ENCODE measurements around the gene VEGFA. TPM values are rescaled to one million over a fixed set of nuclear protein-coding genes. Genes with fewer than 3 reads are reported as not detected.

Gene VEGFA
- polyA plus RNA-seq, 1 donor from 2014 or later: 7.3 TPM

DNA sequence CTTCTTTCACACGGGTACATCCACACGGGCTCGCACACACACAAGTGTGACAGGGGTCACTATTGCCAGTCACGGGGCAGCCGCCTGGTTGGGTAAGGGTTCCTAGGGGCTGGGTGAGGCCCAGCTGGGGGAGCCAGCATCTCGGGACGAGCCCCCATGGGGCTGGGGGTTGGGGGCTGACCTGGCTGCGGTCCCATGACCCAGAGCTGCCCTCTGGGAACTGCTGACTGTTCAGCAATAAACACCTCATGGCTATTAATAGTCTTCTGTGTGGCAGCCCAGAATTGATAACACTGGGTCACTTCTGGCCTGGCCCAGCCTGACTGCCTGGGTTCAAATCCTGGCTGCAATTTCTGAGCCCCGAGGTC, 23.8 kb downstream of the VEGFA start:
- TF ChIP-seq TAF1 (IDR thresholded peaks at IDR 0.05; ENCODE audit: low read depth) (no peak), MXI1 (conservative IDR thresholded peaks at IDR 0.05; ENCODE audit: poor library complexity, severe bottlenecking) (no peak), EZH2 (IDR thresholded peaks at IDR 0.05; ENCODE audit: borderline replicate concordance, insufficient read depth, low read length, poor library complexity, severe bottlenecking) (no peak), POLR2AphosphoS5 (IDR thresholded peaks at IDR 0.05) (no peak), RAD21 (conservative IDR thresholded peaks at IDR 0.05) (no peak), SMC3 (conservative IDR thresholded peaks at IDR 0.05; ENCODE audit: poor library complexity) (no peak), EP300 (conservative IDR thresholded peaks at IDR 0.05; ENCODE audit: poor library complexity, severe bottlenecking) (no peak)
- TF ChIP-seq, protein P1, sequence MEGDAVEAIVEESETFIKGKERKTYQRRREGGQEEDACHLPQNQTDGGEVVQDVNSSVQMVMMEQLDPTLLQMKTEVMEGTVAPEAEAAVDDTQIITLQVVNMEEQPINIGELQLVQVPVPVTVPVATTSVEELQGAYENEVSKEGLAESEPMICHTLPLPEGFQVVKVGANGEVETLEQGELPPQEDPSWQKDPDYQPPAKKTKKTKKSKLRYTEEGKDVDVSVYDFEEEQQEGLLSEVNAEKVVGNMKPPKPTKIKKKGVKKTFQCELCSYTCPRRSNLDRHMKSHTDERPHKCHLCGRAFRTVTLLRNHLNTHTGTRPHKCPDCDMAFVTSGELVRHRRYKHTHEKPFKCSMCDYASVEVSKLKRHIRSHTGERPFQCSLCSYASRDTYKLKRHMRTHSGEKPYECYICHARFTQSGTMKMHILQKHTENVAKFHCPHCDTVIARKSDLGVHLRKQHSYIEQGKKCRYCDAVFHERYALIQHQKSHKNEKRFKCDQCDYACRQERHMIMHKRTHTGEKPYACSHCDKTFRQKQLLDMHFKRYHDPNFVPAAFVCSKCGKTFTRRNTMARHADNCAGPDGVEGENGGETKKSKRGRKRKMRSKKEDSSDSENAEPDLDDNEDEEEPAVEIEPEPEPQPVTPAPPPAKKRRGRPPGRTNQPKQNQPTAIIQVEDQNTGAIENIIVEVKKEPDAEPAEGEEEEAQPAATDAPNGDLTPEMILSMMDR (IDR thresholded peaks at IDR 0.05; ENCODE audit: poor library complexity, severe bottlenecking): no peak
- TF ChIP-seq, protein P2, sequence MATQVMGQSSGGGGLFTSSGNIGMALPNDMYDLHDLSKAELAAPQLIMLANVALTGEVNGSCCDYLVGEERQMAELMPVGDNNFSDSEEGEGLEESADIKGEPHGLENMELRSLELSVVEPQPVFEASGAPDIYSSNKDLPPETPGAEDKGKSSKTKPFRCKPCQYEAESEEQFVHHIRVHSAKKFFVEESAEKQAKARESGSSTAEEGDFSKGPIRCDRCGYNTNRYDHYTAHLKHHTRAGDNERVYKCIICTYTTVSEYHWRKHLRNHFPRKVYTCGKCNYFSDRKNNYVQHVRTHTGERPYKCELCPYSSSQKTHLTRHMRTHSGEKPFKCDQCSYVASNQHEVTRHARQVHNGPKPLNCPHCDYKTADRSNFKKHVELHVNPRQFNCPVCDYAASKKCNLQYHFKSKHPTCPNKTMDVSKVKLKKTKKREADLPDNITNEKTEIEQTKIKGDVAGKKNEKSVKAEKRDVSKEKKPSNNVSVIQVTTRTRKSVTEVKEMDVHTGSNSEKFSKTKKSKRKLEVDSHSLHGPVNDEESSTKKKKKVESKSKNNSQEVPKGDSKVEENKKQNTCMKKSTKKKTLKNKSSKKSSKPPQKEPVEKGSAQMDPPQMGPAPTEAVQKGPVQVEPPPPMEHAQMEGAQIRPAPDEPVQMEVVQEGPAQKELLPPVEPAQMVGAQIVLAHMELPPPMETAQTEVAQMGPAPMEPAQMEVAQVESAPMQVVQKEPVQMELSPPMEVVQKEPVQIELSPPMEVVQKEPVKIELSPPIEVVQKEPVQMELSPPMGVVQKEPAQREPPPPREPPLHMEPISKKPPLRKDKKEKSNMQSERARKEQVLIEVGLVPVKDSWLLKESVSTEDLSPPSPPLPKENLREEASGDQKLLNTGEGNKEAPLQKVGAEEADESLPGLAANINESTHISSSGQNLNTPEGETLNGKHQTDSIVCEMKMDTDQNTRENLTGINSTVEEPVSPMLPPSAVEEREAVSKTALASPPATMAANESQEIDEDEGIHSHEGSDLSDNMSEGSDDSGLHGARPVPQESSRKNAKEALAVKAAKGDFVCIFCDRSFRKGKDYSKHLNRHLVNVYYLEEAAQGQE (IDR thresholded peaks at IDR 0.05; ENCODE audit: borderline replicate concordance): no peak
- Histone ChIP-seq H3K4me2 (ENCODE audit: low read length) (no peak overlapping the region), H3K4me3 (ENCODE audit: low read length) (no peak overlapping the region), H2AFZ (ENCODE audit: low read depth, low read length) (no peak overlapping the region), H3K27ac (ENCODE audit: low read length) (no peak overlapping the region), H3K27me3 (ENCODE audit: insufficient read depth, low read depth, low read length) (no peaks in the 10 kb centered on the region), H3K9ac (ENCODE audit: low read length) (no peak overlapping the region), H3F3A (ENCODE audit: insufficient read depth, low read length, poor library complexity, severe bottlenecking) (no peaks in the 10 kb centered on the region), H3K79me2 (replicated peaks; ENCODE audit: insufficient read depth, low read length) (no peaks in the 10 kb centered on the region), H4K20me1 (ENCODE audit: insufficient read depth) (no peaks in the 10 kb centered on the region), H3K36me3 (ENCODE audit: insufficient read depth, low read length) (no peaks in the 10 kb centered on the region), H3K9me3 (ENCODE audit: low read length) (no peaks in the 10 kb centered on the region), H3K9me2 (ENCODE audit: insufficient read depth, low read length) (no peaks in the 10 kb centered on the region)

GRCh38 chr6:43795421-43795820, 25.4 kb downstream of the VEGFA start:
- Histone ChIP-seq H3K79me2 (replicated peaks; ENCODE audit: insufficient read depth, low read length) (no peaks in the 10 kb centered on the region), H2AFZ (ENCODE audit: low read depth, low read length) (no peak overlapping the region), H3K27me3 (ENCODE audit: insufficient read depth, low read depth, low read length) (no peaks in the 10 kb centered on the region), H3K4me3 (ENCODE audit: low read length) (no peak overlapping the region), H3F3A (ENCODE audit: insufficient read depth, low read length, poor library complexity, severe bottlenecking) (no peaks in the 10 kb centered on the region), H3K9me3 (ENCODE audit: low read length) (no peaks in the 10 kb centered on the region), H3K4me2 (ENCODE audit: low read length) (no peak overlapping the region), H3K9ac (ENCODE audit: low read length) (no peak overlapping the region), H4K20me1 (ENCODE audit: insufficient read depth) (no peaks in the 10 kb centered on the region), H3K9me2 (ENCODE audit: insufficient read depth, low read length) (no peaks in the 10 kb centered on the region), H3K27ac (ENCODE audit: low read length) (no peak overlapping the region), H3K36me3 (ENCODE audit: insufficient read depth, low read length) (no peaks in the 10 kb centered on the region)
- TF ChIP-seq EP300 (conservative IDR thresholded peaks at IDR 0.05; ENCODE audit: poor library complexity, severe bottlenecking): no peak
- TF ChIP-seq, protein P2 (IDR thresholded peaks at IDR 0.05; ENCODE audit: borderline replicate concordance): no peak
- TF ChIP-seq MXI1 (conservative IDR thresholded peaks at IDR 0.05; ENCODE audit: poor library complexity, severe bottlenecking): no peak
- TF ChIP-seq, protein P1 (IDR thresholded peaks at IDR 0.05; ENCODE audit: poor library complexity, severe bottlenecking): no peak

Measured in neural cell (in vitro differentiated cells).